K562 (cell line): ENCODE results near the gene DYNC2LI1. TPM values are rescaled to one million over a fixed set of nuclear protein-coding genes. Genes with fewer than 3 reads are reported as not detected.

Experiments used
- ATAC-seq: fragments of 200-7000 bp; cut with Tn5 transposase; 3 replicates; pipeline ENCODE4 v1.9.1; 2020; ENCODE audit warnings: moderate library complexity
- BruUV-seq: library from RNA; stranded (reverse); fragments of 400-500 nt; replicated peaks from 2 replicates; lab custom pipeline; 2021; lab: Mats Ljungman, UMichigan
- CTCF ChIA-PET: fragments of 300-600 bp; formaldehyde crosslinking; extraction: SDS; loops from one replicate; lab custom pipeline; 2021; ENCODE audit warnings: low intra/inter-chr PET ratio; lab: Yijun Ruan, JAX
- POLR2A ChIA-PET: fragments of 300-600, 350-650 bp; sonication (Branson Sonifier 250); formaldehyde crosslinking; extraction: SDS; loops from one replicate; lab custom pipeline; 2021; ENCODE audit warnings: antibody characterized with exemption, inconsistent platforms; lab: Yijun Ruan, JAX
- DNase-seq, 4 experiments: peaks; one replicate each; pipeline versions ENCODE4 v3.0.0 to v3.0.0-alpha.2; 2011 to 2018; ENCODE audit warnings: low spot score in 3 of 4, mixed read lengths in 3 of 4; ENCODE audit errors: extremely low read depth in 1 of 4
- FAIRE-seq: peaks from 2 replicates; lab custom pipeline; 2011; peaks lifted over from hg19 to GRCh38; lab: Jason Lieb, UNC
- H2AFZ ChIP-seq: 2 replicates; pipeline ENCODE4 v1.6.0; 2011; ENCODE audit warnings: low read depth, low read length, control low read depth, inconsistent platforms
- H3K27ac ChIP-seq: fragments of 200-600 bp; 3 replicates; pipeline ENCODE4 v1.8.0; 2011; ENCODE audit warnings: low read depth, mild to moderate bottlenecking, control low read depth, inconsistent platforms, low read length, moderate library complexity, mixed read lengths; ENCODE audit errors: extremely low read depth
- H3K27me3 ChIP-seq, 2 experiments: fragments of 300-600 bp in 1 of 2; 2 replicates in 1 of 2; 3 replicates in 1 of 2; pipeline versions ENCODE4 v1.6.0 to v1.8.0; 2011; ENCODE audit warnings: inconsistent platforms in 2 of 2, low read length in 2 of 2, mild to moderate bottlenecking in 1 of 2, mixed read lengths in 1 of 2, moderate library complexity in 1 of 2; ENCODE audit not compliant: control insufficient read depth in 2 of 2, insufficient read depth in 2 of 2
- H3K36me3 ChIP-seq: fragments of 300-600 bp; 3 replicates; pipeline ENCODE4 v1.8.0; 2011; ENCODE audit warnings: mild to moderate bottlenecking, low read length, inconsistent platforms; ENCODE audit not compliant: control insufficient read depth, insufficient read depth
- H3K4me1 ChIP-seq, 2 experiments: fragments of 200-600 bp in 1 of 2; replicated peaks in 1 of 2; 2 replicates in 1 of 2; 3 replicates in 1 of 2; pipeline versions ENCODE4 v1.5.1 to v1.8.0; 2011; ENCODE audit warnings: inconsistent platforms in 2 of 2, low read length in 2 of 2, mild to moderate bottlenecking in 1 of 2, mixed read lengths in 1 of 2, moderate library complexity in 1 of 2; ENCODE audit not compliant: control insufficient read depth in 2 of 2, insufficient read depth in 2 of 2
- H3K4me2 ChIP-seq: 2 replicates; pipeline ENCODE4 v1.6.1; 2011; ENCODE audit warnings: low read length, control low read depth, inconsistent platforms, mixed read lengths; ENCODE audit not compliant: insufficient read depth
- H3K4me3 ChIP-seq: fragments of 200-600 bp; sonication (generic), shearing (Covaris generic); 2 replicates; pipeline ENCODE4 v1.5.1; 2016; ENCODE audit warnings: control low read depth, inconsistent platforms
- H3K79me2 ChIP-seq: fragments of 200-600 bp; 3 replicates; pipeline ENCODE4 v1.8.0; 2011; ENCODE audit warnings: low read length, inconsistent platforms; ENCODE audit not compliant: control insufficient read depth, insufficient read depth
- H3K9ac ChIP-seq, 2 experiments: 2 replicates each; pipeline versions ENCODE4 v1.6.0 to v1.6.1; 2011; ENCODE audit warnings: low read depth in 2 of 2, low read length in 2 of 2, control low read depth in 1 of 2, inconsistent platforms in 1 of 2, mild to moderate bottlenecking in 1 of 2, mixed read lengths in 1 of 2; ENCODE audit not compliant: insufficient read depth in 1 of 2
- H3K9me1 ChIP-seq: one replicate; pipeline ENCODE4 v1.6.0; 2011; ENCODE audit warnings: inconsistent platforms, mild to moderate bottlenecking, low read length, moderate library complexity; ENCODE audit not compliant: control insufficient read depth, insufficient read depth
- H3K9me3 ChIP-seq: replicated peaks from 2 replicates; pipeline ENCODE4 v1.5.1; 2011; ENCODE audit warnings: low read depth, low read length, inconsistent platforms; ENCODE audit not compliant: control insufficient read depth, insufficient read depth
- H4K20me1 ChIP-seq: replicated peaks from 2 replicates; pipeline ENCODE4 v1.6.1; 2011; ENCODE audit warnings: low read length, inconsistent platforms, mixed read lengths; ENCODE audit not compliant: control insufficient read depth, insufficient read depth
- CHCHD3 ChIP-seq: fragments of 250-450 bp; sonication (Bioruptor Pico); IDR thresholded peaks from 2 replicates; pipeline ENCODE4 v2.1.2; 2022; ENCODE audit warnings: mild to moderate bottlenecking
- CREM ChIP-seq: IDR thresholded peaks from 2 replicates; pipeline ENCODE4 v1.6.1; 2014; ENCODE audit warnings: antibody characterized with exemption, low read depth
- FIP1L1 ChIP-seq: fragments of 200-400 bp; formaldehyde crosslinking; IDR thresholded peaks from 2 replicates; pipeline ENCODE4 v1.6.1; 2018; ENCODE audit warnings: mild to moderate bottlenecking, low read depth, low read length; ENCODE audit not compliant: poor library complexity, severe bottlenecking
- RFX7 ChIP-seq: fragments of 250-450 bp; sonication (Bioruptor Pico); IDR thresholded peaks from 2 replicates; pipeline ENCODE4 v1.5.1; 2021; ENCODE audit warnings: mild to moderate bottlenecking
- XRCC5 ChIP-seq: fragments of 200-400 bp; formaldehyde crosslinking; IDR thresholded peaks from 2 replicates; pipeline ENCODE4 v1.6.1; 2017; ENCODE audit warnings: low read depth, mild to moderate bottlenecking, low read length
- ZBTB2 ChIP-seq: fragments of 450-650 bp; IDR thresholded peaks from 2 replicates; pipeline ENCODE4 v1.6.1; 2016; ENCODE audit warnings: antibody characterized with exemption
- ZNF121 ChIP-seq: sonication (generic); formaldehyde crosslinking; conservative IDR thresholded peaks from 2 replicates; pipeline ENCODE4 v1.8.0; 2022; ENCODE audit warnings: missing genetic modification reagents
- ZNF316 ChIP-seq: fragments of 450-650 bp; IDR thresholded peaks from 2 replicates; pipeline ENCODE4 v1.6.1; 2016
- ZNF384 ChIP-seq: IDR thresholded peaks from 2 replicates; pipeline ENCODE4 v1.6.1; 2012; ENCODE audit warnings: low read depth, low read length, improper control_type of control experiment
- ZNF551 ChIP-seq: fragments of 250-450 bp; sonication (Bioruptor Pico); IDR thresholded peaks from 2 replicates; pipeline ENCODE4 v1.5.0; 2021; ENCODE audit warnings: mild to moderate bottlenecking, moderate library complexity
- WGBS: fragments of 100-300 bp; shearing (Covaris generic); methylation state at CpG from one replicate; pipeline ENCODE4 v1.1.6; 2016; ENCODE audit warnings: low coverage, mixed read lengths; ENCODE audit not compliant: insufficient coverage; ENCODE audit errors: missing lambda C conversion rate; 5-methylcytosine and 5-hydroxymethylcytosine counted together
- in situ Hi-C: fragments of 300-500 bp; cut with MboI; formaldehyde crosslinking; loops from 4 replicates; pipeline ENCODE4 v1.15.0; 2018; ENCODE audit warnings: inconsistent platforms, mixed read lengths
- intact Hi-C: fragments of 100-400 bp; cut with micrococcal nuclease; formaldehyde crosslinking; loops from 2 replicates; pipeline ENCODE4 v1.14.2; 2022
- polyA plus RNA-seq, 8 experiments: library from polyadenylated mRNA; depleted of rRNA in 4 of 8; stranded (reverse) in 5 of 8; unstranded in 3 of 8; fragments of >200 nt; fragmentation: Nextera tagmentation in 2 of 8; fragmentation: Illumina TruSeq in 1 of 8; extraction: Ambion mirVana in 2 of 8; extraction: Trizol in 1 of 8; gene quantifications; 2 replicates each; pipeline versions ENCODE4 v1.2.1 to v1.2.3, GENCODE V29; 2011 to 2014; ENCODE audit warnings: inconsistent platforms in 1 of 8, missing spikeins in 1 of 8
- total RNA-seq, 7 experiments: library from RNA; depleted of rRNA in 6 of 7; stranded (reverse); fragments of >200 nt in 6 of 7; fragmentation: Illumina TruSeq in 2 of 7; extraction: Trizol in 2 of 7; gene quantifications; 2 replicates each; pipeline versions ENCODE4 v1.2.1 to v1.2.3, GENCODE V29; 2011 to 2021; ENCODE audit warnings: low replicate concordance in 1 of 7

DYNC2LI1 gene
- total and polyA plus RNA-seq, 9 of the 15 experiments (the other 6 are each of a cell fraction or from before 2014, with no cell fraction given) = 12.5 to 42.2 (median 25.8) TPM

DNA sequence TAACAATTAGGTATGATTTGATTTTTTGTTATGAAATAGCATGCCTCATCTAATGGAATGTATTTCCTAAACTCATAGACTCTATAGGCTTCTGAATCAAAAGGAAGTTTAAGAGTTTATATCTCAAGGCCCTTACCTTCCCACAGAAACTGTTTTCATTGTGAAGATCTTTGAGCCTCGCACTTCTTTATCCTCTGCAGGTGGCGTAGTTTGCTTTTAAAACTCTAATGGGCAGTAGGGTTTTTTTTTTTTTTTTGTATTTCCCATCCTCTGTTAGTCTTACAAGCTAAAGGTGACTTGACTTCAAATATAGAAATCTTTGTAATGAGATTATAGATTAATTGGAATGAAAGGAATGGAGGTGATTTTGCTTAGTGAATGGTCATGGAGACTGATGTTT lies 28.3 kb downstream of the DYNC2LI1 start:
- ChIA-PET CTCF (no interaction called here), POLR2A (no interaction called here)
- H3K36me3 ChIP-seq = no peaks in the 10 kb centered on the region
- H2AFZ ChIP-seq = no peak overlapping the region
- H3K4me1 ChIP-seq = no peaks in the 10 kb centered on the region
- H4K20me1 ChIP-seq = no peaks in the 10 kb centered on the region
- DNase-seq = no peak
- no TSS peak for BruUV-seq
- no peak overlapping the region for H3K4me3 ChIP-seq
- H3K27ac ChIP-seq = no peak overlapping the region
- no peak overlapping the region for H3K9ac ChIP-seq
- ATAC-seq = no peak
- TF ChIP-seq ZNF384 (peak; percentile 63; the same call in 1 of the 2 replicates), XRCC5 (no peak), ZNF121 (CRISPR knock-in tag) (no peak)
- H3K4me2 ChIP-seq = no peak overlapping the region
- 58% methylated on average over 2 of the region's 2 CpGs for WGBS
- intact Hi-C loops = loop anchor here (5.0 kb wide), 1 partner anchor 75 kb away; no protein-coding TSS in a partner anchor
- FAIRE-seq = no peak
- no peaks in the 10 kb centered on the region for H3K9me3 ChIP-seq
- no peaks in the 10 kb centered on the region for H3K9me1 ChIP-seq
- in situ Hi-C loops = no loop called here
- H3K27me3 ChIP-seq = no peaks in the 10 kb centered on the region
- H3K79me2 ChIP-seq = no peaks in the 10 kb centered on the region

GRCh38 chr2:43803113-43803512 lies 29.3 kb downstream of the DYNC2LI1 start:
- 95% methylated on average over 1 of the region's 1 CpG for WGBS
- in situ Hi-C loops = no loop called here

More at GRCh38 chr2:43803113-43803512, 29.3 kb downstream of the DYNC2LI1 start:
- Histone ChIP-seq H3K4me3 (no peak overlapping the region), H3K27me3 (no peaks in the 10 kb centered on the region), H3K9me3 (no peaks in the 10 kb centered on the region), H3K4me2 (no peak overlapping the region), H3K36me3 (no peaks in the 10 kb centered on the region), H2AFZ (no peak overlapping the region), H4K20me1 (no peaks in the 10 kb centered on the region), H3K27ac (no peak overlapping the region), H3K79me2 (no peaks in the 10 kb centered on the region), H3K9ac (no peak overlapping the region), H3K9me1 (no peaks in the 10 kb centered on the region), H3K4me1 (no peaks in the 10 kb centered on the region)
- ChIA-PET POLR2A (no interaction called here), CTCF (no interaction called here)
- BruUV-seq = no TSS peak
- TF ChIP-seq ZNF316 = no peak
- no peak for TF ChIP-seq ZNF551 (CRISPR knock-in tag)
- no peak for TF ChIP-seq FIP1L1
- TF ChIP-seq ZBTB2 = no peak
- TF ChIP-seq CREM = no peak
- no peak for TF ChIP-seq CHCHD3
- no peak for TF ChIP-seq RFX7 (CRISPR knock-in tag)
- intact Hi-C loops = loop anchor here (5.0 kb wide), 1 partner anchor 74 kb away; no protein-coding TSS in a partner anchor
- no peak for DNase-seq
- FAIRE-seq = no peak
- ATAC-seq = no peak
